NCI-H2029 (cell line): Measurements from ENCODE around the gene NEDD4L.
A peak's percentile ranks its signal among the peaks of the same experiment; 100 is the strongest.
"Not testable (repeated sequence)": the region's sequence is repeated elsewhere in the genome, so short reads cannot be mapped to it uniquely, and the experiment has no call there.

Source experiments
- DNase-seq: peaks from one replicate; lab custom pipeline; 2025; lab: John Stamatoyannopoulos, UW

NEDD4L gene

GRCh38 chr18:58241026-58241679 lies 197.1 kb downstream of the NEDD4L start:
- DNase-seq: no peak

- DNase-seq: peak; percentile 37
These were observed 197.9 kb downstream of the NEDD4L start for GRCh38 chr18:58241877-58242276.

GRCh38 chr18:58242435-58242834 lies 198.4 kb downstream of the NEDD4L start:
- no peak for DNase-seq

GRCh38 chr18:58242968-58243367 lies 198.9 kb downstream of the NEDD4L start:
- DNase-seq: no peak

- DNase-seq: no peak
These were observed 199.4 kb downstream of the NEDD4L start for GRCh38 chr18:58243401-58243800.

- no peak for DNase-seq
These were observed 203.4 kb downstream of the NEDD4L start for GRCh38 chr18:58247363-58247834.

- no peak for DNase-seq
These were observed 205.7 kb downstream of the NEDD4L start for GRCh38 chr18:58249712-58250111.

GRCh38 chr18:58251416-58251815 lies 207.4 kb downstream of the NEDD4L start:
- DNase-seq: no peak

GRCh38 chr18:58252166-58252565 lies 208.1 kb downstream of the NEDD4L start:
- DNase-seq: no peak

GRCh38 chr18:58253318-58253717 lies 209.3 kb downstream of the NEDD4L start:
- DNase-seq: no peak

- DNase-seq: no peak
These were observed 209.8 kb downstream of the NEDD4L start for GRCh38 chr18:58253871-58254270.

- DNase-seq: no peak
These were observed 211.0 kb downstream of the NEDD4L start for GRCh38 chr18:58254873-58255511.

GRCh38 chr18:58255701-58256311 lies 211.8 kb downstream of the NEDD4L start:
- no peak for DNase-seq

- DNase-seq: no peak
These were observed 212.5 kb downstream of the NEDD4L start for GRCh38 chr18:58256316-58257080.

- no peak for DNase-seq
These were observed 213.4 kb downstream of the NEDD4L start for GRCh38 chr18:58257461-58257860.

- DNase-seq: no peak
These were observed 214.8 kb downstream of the NEDD4L start for GRCh38 chr18:58258692-58259342.

- DNase-seq: no peak
These were observed 219.3 kb downstream of the NEDD4L start for GRCh38 chr18:58263055-58263957.

GRCh38 chr18:58264075-58264474 lies 220.0 kb downstream of the NEDD4L start:
- DNase-seq: no peak

- DNase-seq: no peak
These were observed 220.8 kb downstream of the NEDD4L start for GRCh38 chr18:58264840-58265239.

GRCh38 chr18:58265489-58265888 lies 221.5 kb downstream of the NEDD4L start:
- DNase-seq: not testable (repeated sequence)

- no peak for DNase-seq
These were observed 222.3 kb downstream of the NEDD4L start for GRCh38 chr18:58266291-58266690.
